DLD1 (cell line): Measurements from ENCODE around the gene HELZ.

ENCODE experiments used
- in situ Hi-C: cut with HindIII; loops from 2 replicates; pipeline ENCODE4 v1.10.0; 2017; ENCODE audit warnings: low sequenced_read_pairs

Gene HELZ

GRCh38 chr17:67088639-67089038, 156.4 kb downstream of the HELZ start:
- in situ Hi-C loops = no loop called here

GRCh38 chr17:67085406-67085805, 159.6 kb downstream of the HELZ start:
- in situ Hi-C loops = no loop called here

GRCh38 chr17:67082107-67082506, 162.9 kb downstream of the HELZ start:
- in situ Hi-C loops = no loop called here

GRCh38 chr17:67080804-67081203, 164.2 kb downstream of the HELZ start:
- in situ Hi-C loops = no loop called here

GRCh38 chr17:67079491-67079890, 165.5 kb downstream of the HELZ start:
- in situ Hi-C loops = no loop called here

- in situ Hi-C loops = no loop called here
These were observed 166.7 kb downstream of the HELZ start for GRCh38 chr17:67078292-67078691.

- in situ Hi-C loops = no loop called here
These were observed 168.7 kb downstream of the HELZ start for GRCh38 chr17:67076290-67076689.

- in situ Hi-C loops = no loop called here
These were observed 170.2 kb downstream of the HELZ start for GRCh38 chr17:67074781-67075180.

- in situ Hi-C loops = no loop called here
These were observed 172.1 kb downstream of the HELZ start for GRCh38 chr17:67072885-67073284.

- in situ Hi-C loops = no loop called here
These were observed 173.4 kb downstream of the HELZ start for GRCh38 chr17:67071595-67071994.

- in situ Hi-C loops = no loop called here
These were observed 175.3 kb downstream of the HELZ start for GRCh38 chr17:67069603-67070136.

- in situ Hi-C loops = no loop called here
These were observed 176.0 kb downstream of the HELZ start for GRCh38 chr17:67068999-67069398.

GRCh38 chr17:67067571-67068482, 177.2 kb downstream of the HELZ start:
- in situ Hi-C loops = no loop called here

- in situ Hi-C loops = no loop called here
These were observed 178.3 kb downstream of the HELZ start for GRCh38 chr17:67066717-67067116.

GRCh38 chr17:67063141-67063540, 181.9 kb downstream of the HELZ start:
- in situ Hi-C loops = no loop called here

- in situ Hi-C loops = no loop called here
These were observed 185.6 kb downstream of the HELZ start for GRCh38 chr17:67059372-67059771.

- in situ Hi-C loops = no loop called here
These were observed 187.0 kb downstream of the HELZ start for GRCh38 chr17:67058036-67058435.

- in situ Hi-C loops = no loop called here
These were observed 188.1 kb downstream of the HELZ start for GRCh38 chr17:67056746-67057490.

- in situ Hi-C loops = no loop called here
These were observed 188.9 kb downstream of the HELZ start for GRCh38 chr17:67055811-67056745.

- in situ Hi-C loops = no loop called here
These were observed 190.0 kb downstream of the HELZ start for GRCh38 chr17:67055041-67055443.

GRCh38 chr17:67054608-67055007, 190.4 kb downstream of the HELZ start:
- in situ Hi-C loops = no loop called here
